Stimulated activated CD4-positive, alpha-beta T cell treated with anti-CD3 and anti-CD28 coated beads, Interleukin-1b, Interleukin-23, amount 100 ng/mL, for 1 hour (primary cell): Measurements from ENCODE around the gene OBSCN.

Source experiments
- DNase-seq, 2 donors: peaks; one replicate each; pipeline ENCODE4 v3.0.0-alpha.2; 2020; ENCODE audit warnings: low read depth in 2 of 2

OBSCN gene

GRCh38 chr1:228401782-228402640 lies 194.2 kb downstream of the OBSCN start:
- DNase-seq: no peak

GRCh38 chr1:228402641-228403025 lies 194.8 kb downstream of the OBSCN start:
- no peak for DNase-seq

- DNase-seq: no peak
Measured at GRCh38 chr1:228403231-228403631, 195.4 kb downstream of the OBSCN start.

GRCh38 chr1:228404107-228404720 lies 196.4 kb downstream of the OBSCN start:
- DNase-seq: no peak

GRCh38 chr1:228405200-228405978 lies 197.5 kb downstream of the OBSCN start:
- DNase-seq: no peak

GRCh38 chr1:228405979-228406228 lies 198.1 kb downstream of the OBSCN start:
- DNase-seq: no peak

- no peak for DNase-seq
Measured at GRCh38 chr1:228407106-228408040, 199.5 kb downstream of the OBSCN start.

GRCh38 chr1:228408041-228408868 lies 200.4 kb downstream of the OBSCN start:
- no peak for DNase-seq

GRCh38 chr1:228408869-228409805 lies 201.3 kb downstream of the OBSCN start:
- no peak for DNase-seq

- no peak for DNase-seq
Measured at GRCh38 chr1:228410015-228410414, 202.2 kb downstream of the OBSCN start.

GRCh38 chr1:228410671-228411070 lies 202.8 kb downstream of the OBSCN start:
- DNase-seq: no peak

- no peak for DNase-seq
Measured at GRCh38 chr1:228411121-228411520, 203.3 kb downstream of the OBSCN start.

GRCh38 chr1:228411548-228412430 lies 203.9 kb downstream of the OBSCN start:
- DNase-seq: no peak

GRCh38 chr1:228413241-228414010 lies 205.6 kb downstream of the OBSCN start:
- no peak for DNase-seq

- DNase-seq: no peak
Measured at GRCh38 chr1:228414511-228415211, 206.8 kb downstream of the OBSCN start.

- DNase-seq: no peak
Measured at GRCh38 chr1:228415221-228415620, 207.4 kb downstream of the OBSCN start.

- DNase-seq: no peak
Measured at GRCh38 chr1:228415853-228416216, 208.0 kb downstream of the OBSCN start.
